HL-60 (cell line): Measurements from ENCODE around the gene KCNE1.

ENCODE experiments used
- DNase-seq, 2 experiments: peaks; one replicate each; pipeline ENCODE4 v3.0.0-alpha.2; 2010 to 2020; ENCODE audit warnings: low read depth in 1 of 2, low spot score in 1 of 2
- H3K27ac ChIP-seq: fragments of 250-450 bp; sonication (Bioruptor Pico); replicated peaks from 2 replicates; pipeline ENCODE4 v1.5.1; 2020; ENCODE audit warnings: mild to moderate bottlenecking, moderate library complexity
- H3K27me3 ChIP-seq: fragments of 250-450 bp; sonication (Bioruptor Pico); 2 replicates; pipeline ENCODE4 v1.5.1; 2021; ENCODE audit warnings: mild to moderate bottlenecking, moderate library complexity; ENCODE audit not compliant: insufficient read depth, poor library complexity, severe bottlenecking
- H3K4me3 ChIP-seq: replicated peaks from 2 replicates; pipeline ENCODE4 v1.5.1; 2011; ENCODE audit warnings: mild to moderate bottlenecking, control low read depth, low read length; ENCODE audit not compliant: insufficient read depth
- CTCF ChIP-seq: IDR thresholded peaks from one replicate; pipeline ENCODE4 v1.5.1; 2011; ENCODE audit warnings: low read length, control low read depth, inconsistent platforms; ENCODE audit not compliant: insufficient read depth
- GABPA ChIP-seq: IDR thresholded peaks from 2 replicates; pipeline ENCODE4 v1.6.1; 2012; ENCODE audit warnings: low read depth
- POLR2AphosphoS5 ChIP-seq: IDR thresholded peaks from 2 replicates; pipeline ENCODE4 v1.6.1; 2012; ENCODE audit warnings: low read depth
- REST ChIP-seq: IDR thresholded peaks from 2 replicates; pipeline ENCODE4 v1.6.1; 2012; ENCODE audit warnings: low read depth; ENCODE audit not compliant: insufficient replicate concordance
- SPI1 ChIP-seq: IDR thresholded peaks from 2 replicates; pipeline ENCODE4 v1.6.1; 2012; ENCODE audit warnings: low read depth, mild to moderate bottlenecking, borderline replicate concordance

The KCNE1 gene

GRCh38 chr21:34514576-34515115 lies 2.6 kb upstream of the KCNE1 start:
- no peaks in the 10 kb centered on the region for H3K27me3 ChIP-seq
- TF ChIP-seq SPI1 (no peak), GABPA (no peak)
- no peak for DNase-seq
- no peak overlapping the region for H3K27ac ChIP-seq
- H3K4me3 ChIP-seq: no peak overlapping the region

- DNase-seq: peak; percentile 74 to 84
- peak overlapping the region; percentile 65 for H3K27ac ChIP-seq
- no peak overlapping the region for H3K4me3 ChIP-seq
- TF ChIP-seq SPI1 (0 out of 2 replicates have a peak, but pooled peaks have one; percentile 4), CTCF (no peak)
- no peaks in the 10 kb centered on the region for H3K27me3 ChIP-seq
Observed at GRCh38 chr21:34513129-34513675, 1.2 kb upstream of the KCNE1 start.

GRCh38 chr21:34511181-34511580 lies 829 bp downstream of the KCNE1 start:
- H3K27ac ChIP-seq: peak overlapping the region; percentile 65
- no peaks in the 10 kb centered on the region for H3K27me3 ChIP-seq
- DNase-seq: no peak
- TF ChIP-seq POLR2AphosphoS5 (no peak), GABPA (no peak), REST (no peak), CTCF (no peak), SPI1 (no peak)
- H3K4me3 ChIP-seq: no peak overlapping the region

GRCh38 chr21:34510148-34511142 lies 1.6 kb downstream of the KCNE1 start:
- TF ChIP-seq GABPA (no peak), POLR2AphosphoS5 (no peak), CTCF (peak; percentile 74), SPI1 (peak; percentile 54)
- Histone ChIP-seq H3K27ac (peak overlapping the region; percentile 65), H3K4me3 (peak overlapping the region; percentile 11), H3K27me3 (no peaks in the 10 kb centered on the region)
- peak; percentile 67 to 87 for DNase-seq
